GM23338 (cell line): ENCODE measurements around the gene GRAMD2B.

Experiments used
- EZH2 ChIP-seq: fragments of 200-600 bp; sonication (generic); IDR thresholded peaks from one replicate; pipeline ENCODE4 v1.8.0; 2017; ENCODE audit warnings: antibody characterized with exemption, mild to moderate bottlenecking, low read depth; ENCODE audit not compliant: unreplicated experiment
- EZH2phosphoT487 ChIP-seq: fragments of 200-600 bp; sonication (generic); IDR thresholded peaks from one replicate; pipeline ENCODE4 v1.8.1; 2018; ENCODE audit warnings: antibody characterized with exemption; ENCODE audit not compliant: unreplicated experiment

DNA sequence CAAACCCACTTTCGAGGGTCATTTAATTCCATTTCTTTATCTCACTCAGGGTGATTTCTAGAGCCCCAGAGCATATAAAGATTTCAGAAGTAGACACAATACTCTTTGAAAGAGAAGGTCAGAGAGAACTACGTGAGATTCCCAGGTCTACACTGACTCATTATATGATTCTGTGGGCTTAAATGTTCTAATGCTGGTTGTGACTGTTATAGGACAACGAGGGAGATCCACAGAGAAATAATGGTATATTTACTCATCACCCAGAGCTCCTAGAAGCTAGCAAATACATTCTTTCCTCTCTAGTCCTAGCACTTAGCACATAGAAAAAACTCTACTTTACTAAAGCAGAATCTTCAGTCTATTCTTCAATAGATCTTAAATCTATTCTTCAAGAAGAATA is 39.4 kb upstream of the GRAMD2B start:
- TF ChIP-seq EZH2 (no peak), EZH2phosphoT487 (no peak)
